LNCAP (cell line): ENCODE results near the gene SEMA3D.

Experiments
- CTCF ChIP-seq: fragments of 450-650 bp; IDR thresholded peaks from 2 replicates; pipeline ENCODE4 v1.5.1; 2017; ENCODE audit warnings: mild to moderate bottlenecking

The SEMA3D gene

GRCh38 chr7:85184599-85185423 lies 2.0 kb downstream of the SEMA3D start:
- no peak for TF ChIP-seq CTCF

DNA sequence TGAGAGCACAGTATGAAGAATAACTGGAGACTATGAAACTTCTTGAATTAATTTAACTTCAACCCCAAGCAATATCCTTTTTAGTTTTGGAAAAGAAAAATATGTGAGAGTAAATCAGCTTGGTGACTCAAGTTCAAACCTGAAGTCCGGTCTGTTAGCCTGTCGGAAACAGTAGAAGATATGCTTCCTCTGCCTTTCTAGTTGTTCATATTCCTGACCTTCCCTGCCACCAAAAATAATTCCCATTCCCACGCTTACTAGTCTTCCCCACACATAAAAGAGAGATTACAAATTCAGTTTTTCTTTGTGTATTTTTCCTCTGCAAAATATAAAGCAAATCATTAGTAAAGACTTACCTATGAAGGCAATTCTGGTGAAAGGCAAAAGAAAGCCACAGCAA lies 3.6 kb downstream of the SEMA3D start:
- TF ChIP-seq CTCF: no peak

GRCh38 chr7:85178531-85179298 lies 8.1 kb downstream of the SEMA3D start:
- no peak for TF ChIP-seq CTCF

- TF ChIP-seq CTCF: no peak
Observed at GRCh38 chr7:85177316-85177715, 9.5 kb downstream of the SEMA3D start.

DNA sequence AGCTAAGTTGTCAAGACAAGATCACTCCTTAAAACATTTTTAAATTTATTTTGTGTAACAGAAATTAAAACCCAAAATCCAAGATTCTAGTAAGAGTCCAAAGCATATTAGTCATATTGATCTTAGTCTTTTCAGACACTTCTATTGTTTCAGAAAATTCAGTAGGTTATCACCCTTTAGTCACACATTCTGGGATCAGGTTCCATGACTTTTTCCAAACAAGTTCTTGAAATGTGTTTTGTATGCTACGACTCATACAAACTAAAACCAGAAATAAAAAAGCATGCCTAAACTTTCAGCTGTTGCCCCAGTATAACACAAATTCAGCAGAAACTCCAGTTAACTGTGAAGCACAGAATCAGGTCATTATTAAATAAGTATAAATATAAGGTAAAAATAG lies 10.7 kb downstream of the SEMA3D start:
- TF ChIP-seq CTCF: no peak

DNA sequence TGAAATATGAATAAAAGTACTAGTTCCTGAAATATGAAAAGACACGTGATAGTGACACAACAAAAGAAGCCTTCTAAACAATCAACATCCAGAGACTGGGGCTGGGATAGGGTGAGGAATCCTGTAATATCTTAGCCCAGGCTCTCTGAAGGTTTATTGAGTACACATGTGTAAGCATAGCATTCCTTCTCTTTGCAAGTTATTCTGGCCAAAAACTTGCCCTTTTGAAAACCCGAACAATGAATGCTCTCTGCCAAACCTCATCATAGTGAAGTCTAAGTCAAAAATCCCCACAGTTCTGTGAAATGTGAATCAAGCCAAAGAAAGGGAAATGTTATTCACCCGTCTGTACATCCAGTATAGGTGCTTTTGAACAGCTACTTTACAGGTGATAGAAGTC lies 11.6 kb downstream of the SEMA3D start:
- no peak for TF ChIP-seq CTCF

DNA sequence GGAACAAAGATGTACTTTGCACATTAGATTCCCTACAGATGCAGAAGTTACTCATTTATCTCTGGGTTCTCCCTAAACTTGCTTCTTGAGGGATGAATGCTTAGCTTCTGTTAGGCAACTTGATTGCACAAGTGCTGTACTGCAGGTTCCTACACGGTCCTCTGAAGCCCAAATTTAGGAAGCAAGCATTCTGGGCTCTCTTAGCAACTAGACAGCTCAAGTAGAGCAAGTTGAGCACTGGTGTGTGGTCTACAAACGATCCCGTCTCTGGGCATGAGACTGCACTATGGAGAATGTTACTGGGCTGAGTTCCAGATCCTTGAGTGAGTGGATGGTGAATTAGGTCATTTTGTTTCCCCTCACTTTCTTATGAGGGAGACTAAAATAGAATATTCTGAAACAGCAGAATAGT lies 14.3 kb downstream of the SEMA3D start:
- no peak for TF ChIP-seq CTCF
